ENCODE data around the gene PRR20D. TPM values are rescaled to one million over a fixed set of nuclear protein-coding genes. Genes with fewer than 3 reads are reported as not detected.

Gene PRR20D
- total and polyA plus RNA-seq, 2 of the 13 experiments (the other 11 are each of a cell fraction or from before 2014, with no cell fraction given): not detected

DNA sequence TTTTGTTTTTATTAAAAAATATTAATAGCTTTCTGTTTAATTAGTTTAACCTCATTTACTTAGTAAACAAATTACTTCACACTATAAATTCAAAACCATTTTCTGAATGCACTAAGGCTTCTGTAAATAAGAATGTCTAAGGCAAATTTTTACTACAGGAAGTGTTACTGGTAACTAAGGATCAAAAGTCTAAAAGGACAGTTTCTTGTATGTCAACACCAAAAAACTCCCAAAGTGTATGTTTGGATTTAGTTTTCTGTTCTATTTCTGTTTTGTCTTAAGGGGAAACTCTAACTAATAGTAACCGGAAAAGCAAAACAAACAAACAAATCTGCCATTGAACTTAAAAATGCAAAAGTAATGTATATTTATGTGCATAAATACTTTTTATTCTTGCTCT lies 31.2 kb downstream of the PRR20D start:
- Histone ChIP-seq H3K36me3 (replicated peaks in 1 of 2; ENCODE audit: control insufficient read depth in 1 of 2, insufficient read depth in 2 of 2, low read length in 2 of 2) (no peaks in the 10 kb centered on the region), H3K4me3 (replicated peaks in 1 of 3; ENCODE audit: insufficient read depth in 1 of 3, low read depth in 2 of 3, low read length in 3 of 3) (no peak overlapping the region), H3K9me3 (ENCODE audit: low read length) (peaks cover 32% of the 10 kb centered on the region), H4K20me1 (ENCODE audit: insufficient read depth, low read length) (no peaks in the 10 kb centered on the region), H3K4me2 (ENCODE audit: low read depth, low read length) (no peak overlapping the region), H3K27me3 (ENCODE audit: control insufficient read depth in 1 of 2, insufficient read depth in 2 of 2, low read length in 2 of 2) (no peaks in the 10 kb centered on the region), H3K4me1 (ENCODE audit: insufficient read depth, low read length) (no peaks in the 10 kb centered on the region), H3K9ac (ENCODE audit: insufficient read depth, low read depth, low read length) (no peak overlapping the region), H2AFZ (ENCODE audit: low read length) (no peak overlapping the region), H3K79me2 (ENCODE audit: insufficient read depth, low read length) (no peaks in the 10 kb centered on the region), H3K27ac (ENCODE audit: extremely low read length, insufficient read depth, low read length) (no peak overlapping the region)
- no peak for TF ChIP-seq ZNF468 (CRISPR knock-in tag; IDR thresholded peaks at IDR 0.05)
- FAIRE-seq (no peak), ATAC-seq (no peak), DNase-seq (ENCODE audit: low spot score) (no peak)
- CTCF ChIA-PET (ENCODE audit: low intra/inter-chr PET ratio, low total read pairs): no interaction called here
- 11% methylated on average over 1 of the region's 1 CpG for WGBS (ENCODE audit: low lambda C conversion rate)
- BruUV-seq (replicated peaks): no TSS peak
- in situ Hi-C loops (cut with HindIII; ENCODE audit: extremely low pct_ligation_motif_present, low pct_unique_long_range_greater_than_20kb) (no loop called here), intact Hi-C loops (cut with micrococcal nuclease; ENCODE audit: unreplicated experiment) (no loop called here)
- POLR2A ChIA-PET: no interaction called here

DNA sequence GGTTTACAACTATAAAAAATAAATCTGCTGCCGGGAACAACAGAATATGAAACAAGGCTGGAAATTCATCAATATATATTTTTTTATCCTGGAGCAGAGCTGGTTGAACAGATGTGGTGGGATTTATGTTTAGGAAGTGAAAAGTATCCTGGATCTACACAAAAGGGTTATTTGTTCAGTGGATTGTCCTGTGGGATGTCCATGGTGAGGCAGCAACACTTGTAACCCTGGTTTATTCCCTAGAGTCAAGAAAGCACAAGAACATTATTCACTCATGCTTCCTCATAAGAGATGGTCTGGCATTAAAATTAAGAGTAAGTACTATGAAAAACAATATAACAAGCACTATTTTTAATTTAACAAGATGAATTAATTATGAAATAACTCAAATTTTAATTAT lies 52.6 kb downstream of the PRR20D start:
- Histone ChIP-seq H3K9me3 (ENCODE audit: low read length) (peaks cover 11% of the 10 kb centered on the region), H3K27me3 (ENCODE audit: control insufficient read depth in 1 of 2, insufficient read depth in 2 of 2, low read length in 2 of 2) (no peaks in the 10 kb centered on the region), H3K36me3 (replicated peaks in 1 of 2; ENCODE audit: control insufficient read depth in 1 of 2, insufficient read depth in 2 of 2, low read length in 2 of 2) (no peaks in the 10 kb centered on the region), H3K4me1 (ENCODE audit: insufficient read depth, low read length) (no peaks in the 10 kb centered on the region), H2AFZ (ENCODE audit: low read length) (no peak overlapping the region), H3K4me3 (replicated peaks in 1 of 3; ENCODE audit: insufficient read depth in 1 of 3, low read depth in 2 of 3, low read length in 3 of 3) (no peak overlapping the region), H3K4me2 (ENCODE audit: low read depth, low read length) (no peak overlapping the region), H3K27ac (ENCODE audit: extremely low read length, insufficient read depth, low read length) (no peak overlapping the region), H3K79me2 (ENCODE audit: insufficient read depth, low read length) (no peaks in the 10 kb centered on the region), H3K9ac (ENCODE audit: insufficient read depth, low read depth, low read length) (no peak overlapping the region), H4K20me1 (ENCODE audit: insufficient read depth, low read length) (no peaks in the 10 kb centered on the region)
- FAIRE-seq: no peak
- in situ Hi-C loops (cut with HindIII; ENCODE audit: extremely low pct_ligation_motif_present, low pct_unique_long_range_greater_than_20kb): loop anchor here (25.0 kb wide), 1 partner anchor 101 kb away; no protein-coding TSS in a partner anchor
- ATAC-seq: no peak
- no TSS peak for BruUV-seq (replicated peaks)
- intact Hi-C loops (cut with micrococcal nuclease; ENCODE audit: unreplicated experiment): no loop called here
- DNase-seq (ENCODE audit: low spot score): no peak
- WGBS (ENCODE audit: low lambda C conversion rate): 0% methylated on average over 1 of the region's 1 CpG
- ChIA-PET CTCF (ENCODE audit: low intra/inter-chr PET ratio, low total read pairs) (no interaction called here), POLR2A (no interaction called here)
- TF ChIP-seq U2AF1 (optimal IDR thresholded peaks at IDR 0.05; ENCODE audit: low read depth, low read length) (no peak), FOXA1 (IDR thresholded peaks at IDR 0.05) (no peak), FOXA1 (CRISPR knock-in tag; IDR thresholded peaks at IDR 0.05) (no peak), HNRNPH1 (optimal IDR thresholded peaks at IDR 0.05; ENCODE audit: low read depth, low read length) (no peak), ZNF670 (CRISPR knock-in tag; IDR thresholded peaks at IDR 0.05; ENCODE audit: borderline replicate concordance) (no peak), MEF2D (CRISPR knock-in tag; IDR thresholded peaks at IDR 0.05) (no peak), RORA (CRISPR knock-in tag; IDR thresholded peaks at IDR 0.05) (no peak), ATF1 (CRISPR knock-in tag; IDR thresholded peaks at IDR 0.05) (no peak), DR1 (CRISPR knock-in tag; IDR thresholded peaks at IDR 0.05) (no peak), ZFP37 (CRISPR knock-in tag; IDR thresholded peaks at IDR 0.05; ENCODE audit: borderline replicate concordance) (no peak)
- TF ChIP-seq, protein P1, sequence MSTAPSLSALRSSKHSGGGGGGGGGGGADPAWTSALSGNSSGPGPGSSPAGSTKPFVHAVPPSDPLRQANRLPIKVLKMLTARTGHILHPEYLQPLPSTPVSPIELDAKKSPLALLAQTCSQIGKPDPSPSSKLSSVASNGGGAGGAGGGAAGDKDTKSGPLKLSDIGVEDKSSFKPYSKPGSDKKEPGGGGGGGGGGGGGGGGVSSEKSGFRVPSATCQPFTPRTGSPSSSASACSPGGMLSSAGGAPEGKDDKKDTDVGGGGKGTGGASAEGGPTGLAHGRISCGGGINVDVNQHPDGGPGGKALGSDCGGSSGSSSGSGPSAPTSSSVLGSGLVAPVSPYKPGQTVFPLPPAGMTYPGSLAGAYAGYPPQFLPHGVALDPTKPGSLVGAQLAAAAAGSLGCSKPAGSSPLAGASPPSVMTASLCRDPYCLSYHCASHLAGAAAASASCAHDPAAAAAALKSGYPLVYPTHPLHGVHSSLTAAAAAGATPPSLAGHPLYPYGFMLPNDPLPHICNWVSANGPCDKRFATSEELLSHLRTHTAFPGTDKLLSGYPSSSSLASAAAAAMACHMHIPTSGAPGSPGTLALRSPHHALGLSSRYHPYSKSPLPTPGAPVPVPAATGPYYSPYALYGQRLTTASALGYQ (CRISPR knock-in tag; IDR thresholded peaks at IDR 0.05): no peak
- TF ChIP-seq, protein P2, sequence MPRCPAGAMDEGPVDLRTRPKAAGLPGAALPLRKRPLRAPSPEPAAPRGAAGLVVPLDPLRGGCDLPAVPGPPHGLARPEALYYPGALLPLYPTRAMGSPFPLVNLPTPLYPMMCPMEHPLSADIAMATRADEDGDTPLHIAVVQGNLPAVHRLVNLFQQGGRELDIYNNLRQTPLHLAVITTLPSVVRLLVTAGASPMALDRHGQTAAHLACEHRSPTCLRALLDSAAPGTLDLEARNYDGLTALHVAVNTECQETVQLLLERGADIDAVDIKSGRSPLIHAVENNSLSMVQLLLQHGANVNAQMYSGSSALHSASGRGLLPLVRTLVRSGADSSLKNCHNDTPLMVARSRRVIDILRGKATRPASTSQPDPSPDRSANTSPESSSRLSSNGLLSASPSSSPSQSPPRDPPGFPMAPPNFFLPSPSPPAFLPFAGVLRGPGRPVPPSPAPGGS (CRISPR knock-in tag; IDR thresholded peaks at IDR 0.05): no peak
- TF ChIP-seq, protein P3, sequence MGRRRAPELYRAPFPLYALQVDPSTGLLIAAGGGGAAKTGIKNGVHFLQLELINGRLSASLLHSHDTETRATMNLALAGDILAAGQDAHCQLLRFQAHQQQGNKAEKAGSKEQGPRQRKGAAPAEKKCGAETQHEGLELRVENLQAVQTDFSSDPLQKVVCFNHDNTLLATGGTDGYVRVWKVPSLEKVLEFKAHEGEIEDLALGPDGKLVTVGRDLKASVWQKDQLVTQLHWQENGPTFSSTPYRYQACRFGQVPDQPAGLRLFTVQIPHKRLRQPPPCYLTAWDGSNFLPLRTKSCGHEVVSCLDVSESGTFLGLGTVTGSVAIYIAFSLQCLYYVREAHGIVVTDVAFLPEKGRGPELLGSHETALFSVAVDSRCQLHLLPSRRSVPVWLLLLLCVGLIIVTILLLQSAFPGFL (CRISPR knock-in tag; IDR thresholded peaks at IDR 0.05): no peak

All from HepG2 (cell line).